Raji (cell line): ENCODE data around the gene SYNGAP1.

Experiments
- POLR2A ChIP-seq: IDR thresholded peaks from 2 replicates; pipeline ENCODE4 v1.6.1; 2011; ENCODE audit warnings: low read depth, low read length, control low read depth; ENCODE audit not compliant: insufficient read depth

The SYNGAP1 gene

DNA sequence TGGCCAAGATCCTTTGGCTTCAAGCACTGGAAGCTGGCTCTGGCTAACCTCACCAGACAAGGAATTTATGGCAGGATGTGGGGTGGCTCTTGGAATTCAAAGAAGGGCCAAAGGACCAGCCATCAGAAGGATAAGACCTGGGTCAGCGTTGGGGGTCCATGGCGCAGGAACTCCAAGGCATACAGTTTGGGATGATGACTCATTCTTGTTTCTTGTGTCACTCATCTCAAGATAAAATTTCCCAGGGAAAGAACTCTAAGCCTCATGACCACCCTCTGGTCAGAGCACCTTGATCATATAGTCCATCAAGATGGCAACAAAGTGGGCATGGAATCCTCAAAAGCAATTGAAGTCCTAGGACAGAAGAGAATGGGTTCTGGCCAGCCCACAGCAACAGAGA is 39.4 kb downstream of the SYNGAP1 start:
- no peak for TF ChIP-seq POLR2A

- no peak for TF ChIP-seq POLR2A
Measured at GRCh38 chr6:33466075-33466735, 46.3 kb downstream of the SYNGAP1 start.

DNA sequence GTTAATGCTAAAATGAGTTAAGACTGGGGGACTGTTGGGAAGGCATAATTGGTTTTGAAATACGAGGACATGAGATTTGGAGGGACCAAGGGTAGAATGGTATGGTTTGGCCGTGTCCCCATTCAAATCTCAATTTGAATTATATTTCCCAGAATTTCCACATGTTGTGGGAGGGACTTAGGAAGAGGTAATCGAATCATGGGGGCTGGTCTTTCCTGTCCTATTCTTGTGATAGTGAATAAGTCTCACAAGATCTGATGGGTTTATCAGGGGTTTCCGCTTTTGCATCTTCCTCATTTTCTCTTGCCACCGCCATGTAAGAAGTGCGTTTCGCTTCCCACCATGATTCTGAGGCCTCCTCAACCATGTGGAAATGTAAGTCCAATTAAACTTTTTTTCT is 47.2 kb downstream of the SYNGAP1 start:
- TF ChIP-seq POLR2A, result no peak

- no peak for TF ChIP-seq POLR2A
Measured at GRCh38 chr6:33469661-33470060, 49.8 kb downstream of the SYNGAP1 start.

- TF ChIP-seq POLR2A, result no peak
Measured at GRCh38 chr6:33477864-33478263, 58.0 kb downstream of the SYNGAP1 start.

DNA sequence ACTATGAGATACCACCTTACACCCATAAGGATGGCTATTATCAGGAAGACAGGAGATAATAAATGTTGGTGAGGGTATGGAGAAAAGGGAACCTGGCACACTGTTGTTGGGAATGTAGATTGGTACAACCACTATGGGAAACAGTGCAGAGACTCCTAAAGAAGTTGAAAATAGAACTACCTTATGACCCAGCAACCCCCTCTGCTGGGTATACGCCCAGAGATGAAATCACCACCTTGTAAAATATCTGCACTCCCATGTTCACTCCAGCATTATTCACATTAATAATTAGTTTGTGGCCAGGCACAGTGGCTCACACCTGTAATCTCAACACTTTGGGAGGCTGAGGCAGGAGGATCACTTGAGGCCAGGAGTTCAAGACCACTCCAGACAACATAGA is 61.3 kb downstream of the SYNGAP1 start:
- TF ChIP-seq POLR2A, result no peak

- TF ChIP-seq POLR2A, result no peak
Measured at GRCh38 chr6:33483678-33484077, 63.8 kb downstream of the SYNGAP1 start.

DNA sequence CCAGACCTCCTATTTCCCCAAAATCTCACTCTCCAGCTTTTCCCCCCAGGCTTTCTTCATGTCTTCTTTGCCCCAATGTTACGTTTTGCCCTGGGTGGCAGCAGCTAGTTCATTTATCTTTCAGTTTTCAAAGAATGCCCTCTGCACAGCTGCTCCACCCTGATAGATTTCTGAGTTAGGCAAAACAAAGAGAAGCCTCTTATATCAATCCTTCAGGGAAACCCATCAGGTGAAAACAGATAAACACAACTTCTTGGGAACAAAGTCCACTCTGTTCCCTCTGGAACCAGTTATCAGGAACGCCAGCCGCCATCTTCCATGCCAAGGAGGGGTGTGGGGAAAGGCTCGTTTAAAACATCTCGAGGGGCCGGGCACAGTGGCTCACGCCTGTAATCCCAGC is 68.5 kb downstream of the SYNGAP1 start:
- TF ChIP-seq POLR2A, result no peak

GRCh38 chr6:33490198-33490597 is 70.3 kb downstream of the SYNGAP1 start:
- TF ChIP-seq POLR2A, result no peak

DNA sequence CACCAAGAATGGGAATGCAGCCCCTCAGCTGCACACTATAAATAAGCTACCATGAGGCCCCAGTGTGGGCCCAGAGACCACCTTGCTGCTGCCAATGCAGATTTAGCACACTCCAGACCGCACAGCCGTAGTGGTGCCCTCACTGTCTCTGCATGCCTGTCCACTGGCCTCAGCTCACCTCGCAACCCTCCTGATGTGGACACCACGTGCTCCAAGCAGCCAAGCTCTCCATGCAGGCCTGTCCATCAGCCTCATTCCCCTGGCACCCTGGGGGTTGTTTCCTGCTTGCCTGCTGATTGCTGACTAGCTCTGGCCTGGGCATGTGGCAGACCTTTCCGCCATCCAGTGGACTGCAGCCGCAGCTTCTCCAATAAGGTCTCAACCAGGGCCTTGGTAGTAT is 70.8 kb downstream of the SYNGAP1 start:
- no peak for TF ChIP-seq POLR2A

GRCh38 chr6:33492093-33492492 is 72.2 kb downstream of the SYNGAP1 start:
- no peak for TF ChIP-seq POLR2A

GRCh38 chr6:33497157-33497556 is 77.3 kb downstream of the SYNGAP1 start:
- TF ChIP-seq POLR2A, result no peak

DNA sequence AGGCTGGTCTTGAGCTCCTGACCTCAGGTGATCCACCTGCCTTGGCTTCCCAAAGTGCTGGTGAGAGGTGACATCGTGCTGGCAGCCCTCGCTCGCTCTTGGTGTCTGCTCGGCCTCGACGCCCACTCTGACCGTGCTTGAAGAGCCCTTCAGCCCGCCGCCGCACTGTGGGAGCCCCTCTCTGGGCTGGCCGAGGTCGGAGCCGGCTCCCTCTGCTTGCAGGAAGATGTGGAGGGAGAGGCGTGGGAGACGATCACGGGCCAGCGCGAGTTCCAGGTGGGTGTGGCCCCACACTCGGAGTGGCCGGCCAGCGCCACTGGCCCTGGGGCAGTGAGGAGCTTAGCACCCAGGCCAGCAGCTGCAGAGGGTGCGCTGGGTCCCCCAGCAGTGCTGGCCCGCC is 82.6 kb downstream of the SYNGAP1 start:
- no peak for TF ChIP-seq POLR2A

DNA sequence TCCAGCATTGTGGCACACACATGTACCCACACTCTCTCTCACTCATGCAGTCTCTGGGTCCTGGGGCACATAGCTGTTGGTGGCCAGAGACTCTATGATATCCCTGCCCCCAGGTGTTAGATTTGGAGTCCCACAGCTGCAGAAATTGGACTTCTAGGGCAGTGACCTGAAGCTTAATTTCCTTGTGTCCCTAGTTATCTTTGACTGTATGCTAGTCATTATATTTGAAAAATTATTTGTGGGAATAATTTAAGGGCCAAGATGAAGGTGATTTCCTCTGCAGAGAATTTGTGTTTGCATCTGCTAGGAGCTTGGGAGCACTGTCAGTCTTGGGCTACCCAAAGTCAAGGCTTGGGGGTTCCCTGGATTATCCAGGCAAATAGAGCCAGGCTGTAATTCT is 84.6 kb downstream of the SYNGAP1 start:
- no peak for TF ChIP-seq POLR2A
